ENCODE data around the gene ATP6AP2. TPM values are rescaled to one million over a fixed set of nuclear protein-coding genes. Genes with fewer than 3 reads are reported as not detected.

Gene ATP6AP2
- total RNA-seq, 1 experiment from 2014 or later = 72.7 TPM

DNA sequence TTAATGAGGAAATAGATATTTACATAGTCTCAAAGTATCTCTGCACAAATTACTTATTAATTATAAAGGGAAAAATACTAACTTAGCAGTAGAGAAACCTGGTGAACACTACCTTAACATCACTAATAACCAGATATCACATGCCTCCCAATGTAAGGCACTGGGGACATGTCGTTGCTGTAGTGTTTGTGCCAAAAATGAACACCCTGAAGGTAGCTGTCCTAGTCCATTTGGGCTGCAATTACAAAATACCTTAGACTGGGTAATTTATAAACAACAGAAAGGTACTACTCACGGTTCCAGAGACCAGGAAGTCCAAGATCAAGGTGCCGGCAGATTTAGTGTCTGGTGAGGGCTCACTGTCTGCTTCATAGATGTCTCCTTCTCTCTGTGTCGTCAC is 31.7 kb downstream of the ATP6AP2 start:
- H3K9me3 ChIP-seq (ENCODE audit: control insufficient read depth, insufficient read depth, low read depth, low read length) = no peaks in the 10 kb centered on the region
- H3K27ac ChIP-seq (ENCODE audit: low read length) = no peak overlapping the region
- TF ChIP-seq TCF7L2 (IDR thresholded peaks at IDR 0.05; ENCODE audit: low read depth, low read length) (no peak), POLR2AphosphoS5 (IDR thresholded peaks at IDR 0.05; ENCODE audit: low read depth, low read length) (no peak), SIN3A (IDR thresholded peaks at IDR 0.05; ENCODE audit: borderline replicate concordance, insufficient read depth, low read depth, low read length) (no peak)
- TF ChIP-seq, protein P1, sequence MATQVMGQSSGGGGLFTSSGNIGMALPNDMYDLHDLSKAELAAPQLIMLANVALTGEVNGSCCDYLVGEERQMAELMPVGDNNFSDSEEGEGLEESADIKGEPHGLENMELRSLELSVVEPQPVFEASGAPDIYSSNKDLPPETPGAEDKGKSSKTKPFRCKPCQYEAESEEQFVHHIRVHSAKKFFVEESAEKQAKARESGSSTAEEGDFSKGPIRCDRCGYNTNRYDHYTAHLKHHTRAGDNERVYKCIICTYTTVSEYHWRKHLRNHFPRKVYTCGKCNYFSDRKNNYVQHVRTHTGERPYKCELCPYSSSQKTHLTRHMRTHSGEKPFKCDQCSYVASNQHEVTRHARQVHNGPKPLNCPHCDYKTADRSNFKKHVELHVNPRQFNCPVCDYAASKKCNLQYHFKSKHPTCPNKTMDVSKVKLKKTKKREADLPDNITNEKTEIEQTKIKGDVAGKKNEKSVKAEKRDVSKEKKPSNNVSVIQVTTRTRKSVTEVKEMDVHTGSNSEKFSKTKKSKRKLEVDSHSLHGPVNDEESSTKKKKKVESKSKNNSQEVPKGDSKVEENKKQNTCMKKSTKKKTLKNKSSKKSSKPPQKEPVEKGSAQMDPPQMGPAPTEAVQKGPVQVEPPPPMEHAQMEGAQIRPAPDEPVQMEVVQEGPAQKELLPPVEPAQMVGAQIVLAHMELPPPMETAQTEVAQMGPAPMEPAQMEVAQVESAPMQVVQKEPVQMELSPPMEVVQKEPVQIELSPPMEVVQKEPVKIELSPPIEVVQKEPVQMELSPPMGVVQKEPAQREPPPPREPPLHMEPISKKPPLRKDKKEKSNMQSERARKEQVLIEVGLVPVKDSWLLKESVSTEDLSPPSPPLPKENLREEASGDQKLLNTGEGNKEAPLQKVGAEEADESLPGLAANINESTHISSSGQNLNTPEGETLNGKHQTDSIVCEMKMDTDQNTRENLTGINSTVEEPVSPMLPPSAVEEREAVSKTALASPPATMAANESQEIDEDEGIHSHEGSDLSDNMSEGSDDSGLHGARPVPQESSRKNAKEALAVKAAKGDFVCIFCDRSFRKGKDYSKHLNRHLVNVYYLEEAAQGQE (IDR thresholded peaks at IDR 0.05; ENCODE audit: insufficient read depth in 1 of 2, low read depth in 2 of 2, low read length in 1 of 2) = no peak
- TF ChIP-seq, protein P2, sequence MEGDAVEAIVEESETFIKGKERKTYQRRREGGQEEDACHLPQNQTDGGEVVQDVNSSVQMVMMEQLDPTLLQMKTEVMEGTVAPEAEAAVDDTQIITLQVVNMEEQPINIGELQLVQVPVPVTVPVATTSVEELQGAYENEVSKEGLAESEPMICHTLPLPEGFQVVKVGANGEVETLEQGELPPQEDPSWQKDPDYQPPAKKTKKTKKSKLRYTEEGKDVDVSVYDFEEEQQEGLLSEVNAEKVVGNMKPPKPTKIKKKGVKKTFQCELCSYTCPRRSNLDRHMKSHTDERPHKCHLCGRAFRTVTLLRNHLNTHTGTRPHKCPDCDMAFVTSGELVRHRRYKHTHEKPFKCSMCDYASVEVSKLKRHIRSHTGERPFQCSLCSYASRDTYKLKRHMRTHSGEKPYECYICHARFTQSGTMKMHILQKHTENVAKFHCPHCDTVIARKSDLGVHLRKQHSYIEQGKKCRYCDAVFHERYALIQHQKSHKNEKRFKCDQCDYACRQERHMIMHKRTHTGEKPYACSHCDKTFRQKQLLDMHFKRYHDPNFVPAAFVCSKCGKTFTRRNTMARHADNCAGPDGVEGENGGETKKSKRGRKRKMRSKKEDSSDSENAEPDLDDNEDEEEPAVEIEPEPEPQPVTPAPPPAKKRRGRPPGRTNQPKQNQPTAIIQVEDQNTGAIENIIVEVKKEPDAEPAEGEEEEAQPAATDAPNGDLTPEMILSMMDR (IDR thresholded peaks at IDR 0.05) = no peak
- intact Hi-C loops (cut with micrococcal nuclease; ENCODE audit: unreplicated experiment) (no loop called here), in situ Hi-C loops (cut with HindIII; ENCODE audit: low pct_unique_long_range_greater_than_20kb, low sequenced_read_pairs) (no loop called here)
- H3K27me3 ChIP-seq (ENCODE audit: control insufficient read depth, insufficient read depth, low read length) = no peaks in the 10 kb centered on the region
- no peak for ATAC-seq
- no peak for DNase-seq (ENCODE audit: low read depth, low spot score)
- no peaks in the 10 kb centered on the region for H3K36me3 ChIP-seq (ENCODE audit: control insufficient read depth, insufficient read depth, low read length)
- CTCF ChIA-PET = no interaction called here
- BruUV-seq (replicated peaks) = no TSS peak
- no peaks in the 10 kb centered on the region for H3K4me1 ChIP-seq (ENCODE audit: control insufficient read depth, insufficient read depth, low read length)
- H3K4me3 ChIP-seq (ENCODE audit: low read depth in 2 of 2, low read length in 2 of 2) = no peak overlapping the region
- POLR2A ChIA-PET = no interaction called here

GRCh38 chrX:40615976-40616375 is 35.2 kb downstream of the ATP6AP2 start:
- CTCF ChIA-PET = no interaction called here
- TF ChIP-seq SIN3A (IDR thresholded peaks at IDR 0.05; ENCODE audit: borderline replicate concordance, insufficient read depth, low read depth, low read length) = no peak
- TF ChIP-seq, protein P1 (IDR thresholded peaks at IDR 0.05; ENCODE audit: insufficient read depth in 1 of 2, low read depth in 2 of 2, low read length in 1 of 2) = no peak
- TF ChIP-seq, protein P2 (IDR thresholded peaks at IDR 0.05) = no peak
- TF ChIP-seq POLR2AphosphoS5 (IDR thresholded peaks at IDR 0.05; ENCODE audit: low read depth, low read length) = no peak
- TF ChIP-seq TCF7L2 (IDR thresholded peaks at IDR 0.05; ENCODE audit: low read depth, low read length) = no peak
- H3K4me1 ChIP-seq (ENCODE audit: control insufficient read depth, insufficient read depth, low read length) = no peaks in the 10 kb centered on the region
- no peaks in the 10 kb centered on the region for H3K9me3 ChIP-seq (ENCODE audit: control insufficient read depth, insufficient read depth, low read depth, low read length)
- POLR2A ChIA-PET = no interaction called here
- intact Hi-C loops (cut with micrococcal nuclease; ENCODE audit: unreplicated experiment) = no loop called here
- H3K27me3 ChIP-seq (ENCODE audit: control insufficient read depth, insufficient read depth, low read length) = no peaks in the 10 kb centered on the region
- ATAC-seq (no peak), DNase-seq (ENCODE audit: low read depth, low spot score) (no peak)
- H3K27ac ChIP-seq (ENCODE audit: low read length) = no peak overlapping the region
- no TSS peak for BruUV-seq (replicated peaks)
- H3K36me3 ChIP-seq (ENCODE audit: control insufficient read depth, insufficient read depth, low read length) = no peaks in the 10 kb centered on the region
- no peak overlapping the region for H3K4me3 ChIP-seq (ENCODE audit: low read depth in 2 of 2, low read length in 2 of 2)
- in situ Hi-C loops (cut with HindIII; ENCODE audit: low pct_unique_long_range_greater_than_20kb, low sequenced_read_pairs) = no loop called here
